ENCODE data around the gene ADAM10. TPM values are rescaled to one million over a fixed set of nuclear protein-coding genes. Genes with fewer than 3 reads are reported as not detected.

ADAM10 gene
- total RNA-seq, 1 donor from 2014 or later: 243 TPM

- Mint-ChIP-seq H3K36me3 (ENCODE audit: low read depth, unreplicated experiment) (peaks cover 16% of the 10 kb centered on the region), H3K27ac (ENCODE audit: unreplicated experiment) (no peak overlapping the region), H3K4me3 (ENCODE audit: unreplicated experiment) (no peak overlapping the region), H3K4me1 (ENCODE audit: low read depth, unreplicated experiment) (no peaks in the 10 kb centered on the region), H3K27me3 (ENCODE audit: low read depth, unreplicated experiment) (no peaks in the 10 kb centered on the region), H3K9me3 (ENCODE audit: unreplicated experiment) (no peaks in the 10 kb centered on the region)
- H3K4me1 ChIP-seq (ENCODE audit: insufficient read depth, low read length): no peaks in the 10 kb centered on the region
- H3K4me3 ChIP-seq (ENCODE audit: insufficient read depth, low read depth, low read length): no peak overlapping the region
- DNase-seq (ENCODE audit: low read depth) (no peak), FAIRE-seq (no peak)
- H2AFZ ChIP-seq (ENCODE audit: low read depth, low read length): no peak overlapping the region
- no peaks in the 10 kb centered on the region for H3K27me3 ChIP-seq (ENCODE audit: insufficient read depth, low read length)
- H3K36me3 ChIP-seq (ENCODE audit: insufficient read depth, low read length): peaks cover 3% of the 10 kb centered on the region
- no peaks in the 10 kb centered on the region for H3K9me3 ChIP-seq (ENCODE audit: insufficient read depth, low read depth, low read length)
- TF ChIP-seq CTCF (IDR thresholded peaks at IDR 0.05; ENCODE audit: insufficient read depth, low read depth, low read length) (no peak), EZH2 (IDR thresholded peaks at IDR 0.05; ENCODE audit: insufficient read depth, low read length) (no peak)
- no peaks in the 10 kb centered on the region for H4K20me1 ChIP-seq (ENCODE audit: insufficient read depth, low read length)
- no peak overlapping the region for H3K27ac ChIP-seq (ENCODE audit: low read depth, low read length)
- H3K79me2 ChIP-seq (ENCODE audit: insufficient read depth, low read length): no peaks in the 10 kb centered on the region
- no peak overlapping the region for H3K9ac ChIP-seq (ENCODE audit: low read length)
- no peak overlapping the region for H3K4me2 ChIP-seq (ENCODE audit: low read length)
Measured at GRCh38 chr15:58595516-58596263, 153.8 kb downstream of the ADAM10 start.

GRCh38 chr15:58594898-58595297 is 154.6 kb downstream of the ADAM10 start:
- Histone ChIP-seq H3K4me2 (ENCODE audit: low read length) (no peak overlapping the region), H3K9me3 (ENCODE audit: insufficient read depth, low read depth, low read length) (no peaks in the 10 kb centered on the region), H3K27ac (ENCODE audit: low read depth, low read length) (no peak overlapping the region), H3K27me3 (ENCODE audit: insufficient read depth, low read length) (no peaks in the 10 kb centered on the region), H3K4me1 (ENCODE audit: insufficient read depth, low read length) (no peaks in the 10 kb centered on the region), H3K36me3 (ENCODE audit: insufficient read depth, low read length) (peaks cover 3% of the 10 kb centered on the region), H3K9ac (ENCODE audit: low read length) (no peak overlapping the region), H3K79me2 (ENCODE audit: insufficient read depth, low read length) (no peaks in the 10 kb centered on the region), H3K4me3 (ENCODE audit: insufficient read depth, low read depth, low read length) (no peak overlapping the region), H2AFZ (ENCODE audit: low read depth, low read length) (no peak overlapping the region), H4K20me1 (ENCODE audit: insufficient read depth, low read length) (no peaks in the 10 kb centered on the region)
- H3K9me3 Mint-ChIP-seq (ENCODE audit: unreplicated experiment): no peaks in the 10 kb centered on the region
- no peak for DNase-seq (ENCODE audit: low read depth)
- H3K4me3 Mint-ChIP-seq (ENCODE audit: unreplicated experiment): no peak overlapping the region
- no peak overlapping the region for H3K27ac Mint-ChIP-seq (ENCODE audit: unreplicated experiment)
- peaks cover 16% of the 10 kb centered on the region for H3K36me3 Mint-ChIP-seq (ENCODE audit: low read depth, unreplicated experiment)
- TF ChIP-seq EZH2 (IDR thresholded peaks at IDR 0.05; ENCODE audit: insufficient read depth, low read length): no peak
- no peak for TF ChIP-seq CTCF (IDR thresholded peaks at IDR 0.05; ENCODE audit: insufficient read depth, low read depth, low read length)
- H3K4me1 Mint-ChIP-seq (ENCODE audit: low read depth, unreplicated experiment): peaks cover 5% of the 10 kb centered on the region
- FAIRE-seq: no peak
- H3K27me3 Mint-ChIP-seq (ENCODE audit: low read depth, unreplicated experiment): no peaks in the 10 kb centered on the region

GRCh38 chr15:58593870-58594269 is 155.6 kb downstream of the ADAM10 start:
- Mint-ChIP-seq H3K4me1 (ENCODE audit: low read depth, unreplicated experiment) (peaks cover 5% of the 10 kb centered on the region), H3K9me3 (ENCODE audit: unreplicated experiment) (no peaks in the 10 kb centered on the region), H3K27me3 (ENCODE audit: low read depth, unreplicated experiment) (no peaks in the 10 kb centered on the region), H3K36me3 (ENCODE audit: low read depth, unreplicated experiment) (peaks cover 16% of the 10 kb centered on the region), H3K4me3 (ENCODE audit: unreplicated experiment) (no peak overlapping the region), H3K27ac (ENCODE audit: unreplicated experiment) (no peak overlapping the region)
- Histone ChIP-seq H3K9me3 (ENCODE audit: insufficient read depth, low read depth, low read length) (no peaks in the 10 kb centered on the region), H2AFZ (ENCODE audit: low read depth, low read length) (no peak overlapping the region), H3K4me3 (ENCODE audit: insufficient read depth, low read depth, low read length) (no peak overlapping the region), H3K9ac (ENCODE audit: low read length) (no peak overlapping the region), H3K27ac (ENCODE audit: low read depth, low read length) (no peak overlapping the region), H3K36me3 (ENCODE audit: insufficient read depth, low read length) (peaks cover 3% of the 10 kb centered on the region), H3K4me2 (ENCODE audit: low read length) (no peak overlapping the region), H3K4me1 (ENCODE audit: insufficient read depth, low read length) (no peaks in the 10 kb centered on the region), H3K27me3 (ENCODE audit: insufficient read depth, low read length) (no peaks in the 10 kb centered on the region), H3K79me2 (ENCODE audit: insufficient read depth, low read length) (no peaks in the 10 kb centered on the region), H4K20me1 (ENCODE audit: insufficient read depth, low read length) (no peaks in the 10 kb centered on the region)
- FAIRE-seq: no peak
- DNase-seq (ENCODE audit: low read depth): no peak
- no peak for TF ChIP-seq CTCF (IDR thresholded peaks at IDR 0.05; ENCODE audit: insufficient read depth, low read depth, low read length)
- no peak for TF ChIP-seq EZH2 (IDR thresholded peaks at IDR 0.05; ENCODE audit: insufficient read depth, low read length)
